ENCODE data around the gene GINS2.

GINS2 gene

GRCh38 chr16:85704011-85704410, 15.3 kb upstream of the GINS2 start:
- H3K4me3 ChIP-seq (ENCODE audit: low read depth, low read length), result no peak overlapping the region
- TF ChIP-seq CTCF (IDR thresholded peaks at IDR 0.05; ENCODE audit: low read depth, low read length, missing control alignments), result no peak

GRCh38 chr16:85699628-85700027, 10.9 kb upstream of the GINS2 start:
- TF ChIP-seq CTCF (IDR thresholded peaks at IDR 0.05; ENCODE audit: low read depth, low read length, missing control alignments), result no peak
- H3K4me3 ChIP-seq (ENCODE audit: low read depth, low read length), result no peak overlapping the region
- no peak for DNase-seq (ENCODE audit: low read depth)

More at GRCh38 chr16:85704011-85704410, 15.3 kb upstream of the GINS2 start:
- DNase-seq (ENCODE audit: low read depth), result no peak

- DNase-seq (ENCODE audit: low read depth), result no peak
- TF ChIP-seq CTCF (IDR thresholded peaks at IDR 0.05; ENCODE audit: low read depth, low read length, missing control alignments), result no peak
Measured at GRCh38 chr16:85698935-85699558, 10.3 kb upstream of the GINS2 start.

GRCh38 chr16:85698459-85698891, 9.7 kb upstream of the GINS2 start:
- no peak for TF ChIP-seq CTCF (IDR thresholded peaks at IDR 0.05; ENCODE audit: low read depth, low read length, missing control alignments)

More at GRCh38 chr16:85698935-85699558, 10.3 kb upstream of the GINS2 start:
- H3K4me3 ChIP-seq (ENCODE audit: low read depth, low read length), result no peak overlapping the region

GRCh38 chr16:85697431-85697830, 8.7 kb upstream of the GINS2 start:
- DNase-seq (ENCODE audit: low read depth), result no peak
- TF ChIP-seq CTCF (IDR thresholded peaks at IDR 0.05; ENCODE audit: low read depth, low read length, missing control alignments), result no peak
- no peak overlapping the region for H3K4me3 ChIP-seq (ENCODE audit: low read depth, low read length)

More at GRCh38 chr16:85698459-85698891, 9.7 kb upstream of the GINS2 start:
- no peak for DNase-seq (ENCODE audit: low read depth)
- H3K4me3 ChIP-seq (ENCODE audit: low read depth, low read length), result no peak overlapping the region

GRCh38 chr16:85696781-85697180, 8.0 kb upstream of the GINS2 start:
- no peak for TF ChIP-seq CTCF (IDR thresholded peaks at IDR 0.05; ENCODE audit: low read depth, low read length, missing control alignments)
- DNase-seq (ENCODE audit: low read depth), result no peak

More at GRCh38 chr16:85696781-85697180, 8.0 kb upstream of the GINS2 start:
- H3K4me3 ChIP-seq (ENCODE audit: low read depth, low read length), result no peak overlapping the region

Measured in GM12864 (cell line).